Effector memory CD4-positive, alpha-beta T cell (primary cell): Measurements from ENCODE around the gene TEX54.
A peak's percentile ranks its signal among the peaks of the same experiment; 100 is the strongest.

Experiments used
- DNase-seq, 3 donors: peaks; one replicate each; pipeline ENCODE4 v3.0.0-alpha.2; 2020
- H3K27ac ChIP-seq: 2 replicates; pipeline ENCODE4 v1.7.0; 2013; ENCODE audit warnings: mild to moderate bottlenecking, low read length, moderate library complexity; ENCODE audit not compliant: insufficient read depth, poor library complexity, severe bottlenecking
- H3K27me3 ChIP-seq: replicated peaks from 2 replicates; pipeline ENCODE4 v1.7.0; 2013; ENCODE audit warnings: mild to moderate bottlenecking, low read length; ENCODE audit not compliant: insufficient read depth, control insufficient read depth, poor library complexity, severe bottlenecking
- H3K36me3 ChIP-seq: 2 replicates; pipeline ENCODE4 v1.7.0; 2013; ENCODE audit warnings: mild to moderate bottlenecking, low read length, moderate library complexity; ENCODE audit not compliant: control insufficient read depth, insufficient read depth
- H3K4me1 ChIP-seq: 2 replicates; pipeline ENCODE4 v1.7.0; 2013; ENCODE audit warnings: low read length, mild to moderate bottlenecking; ENCODE audit not compliant: control insufficient read depth, insufficient read depth, poor library complexity, severe bottlenecking
- H3K4me3 ChIP-seq: 2 replicates; pipeline ENCODE4 v1.7.0; 2013; ENCODE audit warnings: low read length, low read depth, mild to moderate bottlenecking; ENCODE audit not compliant: insufficient read depth, poor library complexity, severe bottlenecking
- H3K9me3 ChIP-seq: 2 replicates; pipeline ENCODE4 v1.7.0; 2013; ENCODE audit warnings: mild to moderate bottlenecking, low read length, moderate library complexity; ENCODE audit not compliant: control insufficient read depth

The TEX54 gene

GRCh38 chr11:62805076-62805892 lies 27.4 kb downstream of the TEX54 start, which contains the start of gene NXF1:
NXF1 (minus strand) TSS chr11:62805440; CDS start chr11:62805356, 84 bp downstream.
- peak; percentile 91 to 96 (median 92) for DNase-seq
- no peaks in the 10 kb centered on the region for H3K9me3 ChIP-seq
- peaks cover 33% of the 10 kb centered on the region for H3K36me3 ChIP-seq
- no peaks in the 10 kb centered on the region for H3K27me3 ChIP-seq
- peak within 1 kb of the TSS; percentile 81 for H3K27ac ChIP-seq
- peak within 1 kb of the TSS; percentile 63 for H3K4me3 ChIP-seq
- peaks cover 15% of the 10 kb centered on the region for H3K4me1 ChIP-seq

- Histone ChIP-seq H3K4me3 (peak overlapping the region; percentile 63), H3K9me3 (no peaks in the 10 kb centered on the region), H3K4me1 (peaks cover 15% of the 10 kb centered on the region), H3K27ac (peak overlapping the region; percentile 81), H3K36me3 (peaks cover 41% of the 10 kb centered on the region), H3K27me3 (no peaks in the 10 kb centered on the region)
- no peak for DNase-seq
These were observed 28.1 kb downstream of the TEX54 start for GRCh38 chr11:62804310-62805075.

GRCh38 chr11:62801071-62801470 lies 31.6 kb downstream of the TEX54 start:
- no peaks in the 10 kb centered on the region for H3K27me3 ChIP-seq
- no peaks in the 10 kb centered on the region for H3K9me3 ChIP-seq
- H3K4me3 ChIP-seq, result no peak overlapping the region
- H3K4me1 ChIP-seq, result peaks cover 12% of the 10 kb centered on the region
- peaks cover 72% of the 10 kb centered on the region for H3K36me3 ChIP-seq
- no peak for DNase-seq
- H3K27ac ChIP-seq, result no peak overlapping the region

GRCh38 chr11:62799486-62799885 lies 33.2 kb downstream of the TEX54 start:
- Histone ChIP-seq H3K9me3 (no peaks in the 10 kb centered on the region), H3K4me1 (peaks cover 8% of the 10 kb centered on the region), H3K4me3 (no peak overlapping the region), H3K36me3 (peaks cover 87% of the 10 kb centered on the region), H3K27ac (no peak overlapping the region), H3K27me3 (no peaks in the 10 kb centered on the region)
- DNase-seq, result no peak

- DNase-seq, result no peak
- Histone ChIP-seq H3K27me3 (no peaks in the 10 kb centered on the region), H3K36me3 (peaks cover 71% of the 10 kb centered on the region), H3K4me3 (no peak overlapping the region), H3K4me1 (peaks cover 11% of the 10 kb centered on the region), H3K27ac (no peak overlapping the region), H3K9me3 (no peaks in the 10 kb centered on the region)
These were observed 36.4 kb downstream of the TEX54 start for GRCh38 chr11:62796281-62796680.

GRCh38 chr11:62794201-62794775 lies 38.4 kb downstream of the TEX54 start:
- peaks cover 26% of the 10 kb centered on the region for H3K4me1 ChIP-seq
- peaks cover 60% of the 10 kb centered on the region for H3K36me3 ChIP-seq
- no peak overlapping the region for H3K27ac ChIP-seq
- DNase-seq, result no peak
- H3K4me3 ChIP-seq, result no peak overlapping the region
- no peaks in the 10 kb centered on the region for H3K9me3 ChIP-seq
- no peaks in the 10 kb centered on the region for H3K27me3 ChIP-seq

GRCh38 chr11:62792202-62792575 lies 40.5 kb downstream of the TEX54 start:
- peak overlapping the region; percentile 90 for H3K4me3 ChIP-seq
- no peaks in the 10 kb centered on the region for H3K27me3 ChIP-seq
- H3K9me3 ChIP-seq, result no peaks in the 10 kb centered on the region
- peaks cover 31% of the 10 kb centered on the region for H3K4me1 ChIP-seq
- H3K36me3 ChIP-seq, result peaks cover 41% of the 10 kb centered on the region
- DNase-seq, result no peak
- H3K27ac ChIP-seq, result peak overlapping the region; percentile 80

GRCh38 chr11:62791501-62792201 lies 41.0 kb downstream of the TEX54 start, which contains the start of gene TMEM223:
TMEM223 (minus strand) TSS chr11:62792006; CDS start chr11:62791994, 12 bp downstream.
- H3K4me1 ChIP-seq, result peaks cover 31% of the 10 kb centered on the region
- peak within 1 kb of the TSS; percentile 80 for H3K27ac ChIP-seq
- no peaks in the 10 kb centered on the region for H3K27me3 ChIP-seq
- no peaks in the 10 kb centered on the region for H3K9me3 ChIP-seq
- H3K4me3 ChIP-seq, result peak within 1 kb of the TSS; percentile 90
- peaks cover 36% of the 10 kb centered on the region for H3K36me3 ChIP-seq
- peak; percentile 77 to 86 (median 83) for DNase-seq

GRCh38 chr11:62789576-62789975 lies 43.1 kb downstream of the TEX54 start:
- peaks cover 17% of the 10 kb centered on the region for H3K36me3 ChIP-seq
- H3K4me1 ChIP-seq, result peaks cover 37% of the 10 kb centered on the region
- no peaks in the 10 kb centered on the region for H3K27me3 ChIP-seq
- no peak overlapping the region for H3K4me3 ChIP-seq
- H3K9me3 ChIP-seq, result no peaks in the 10 kb centered on the region
- no peak overlapping the region for H3K27ac ChIP-seq
- DNase-seq, result no peak
